Activated CD4-positive, alpha-beta T cell treated with anti-CD3 and anti-CD28 coated beads, Interleukin-2, amount 50 U/mL, for 24 hours (primary cell): ENCODE data around the gene NPLOC4.

Experiments used
- DNase-seq, 2 donors: peaks; one replicate each; pipeline ENCODE4 v3.0.0-alpha.2; 2020; ENCODE audit warnings: low read depth in 1 of 2, low spot score in 1 of 2

NPLOC4 gene

DNA sequence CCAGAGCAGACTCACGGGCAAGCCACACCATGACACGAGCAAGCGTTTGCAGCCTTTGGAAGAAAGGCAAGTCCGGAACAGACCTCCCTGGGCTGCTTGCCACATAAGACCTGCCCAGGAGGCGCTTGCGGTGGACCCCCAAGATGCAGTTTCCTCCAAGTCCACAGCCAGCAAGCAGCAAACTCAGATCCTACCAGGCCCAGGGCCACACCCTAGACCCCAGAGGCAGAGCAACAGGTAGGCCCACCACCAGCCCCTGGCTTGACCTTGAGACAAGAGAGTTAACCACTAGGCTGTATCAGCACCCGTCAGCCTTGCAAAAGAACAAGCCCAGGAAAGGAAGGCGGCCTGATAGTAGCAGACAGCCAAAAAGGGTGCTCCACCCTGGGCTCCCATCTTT, 87.1 kb downstream of the NPLOC4 start:
- no peak for DNase-seq

- no peak for DNase-seq
Measured at GRCh38 chr17:81549031-81549557, 87.8 kb downstream of the NPLOC4 start.

GRCh38 chr17:81547614-81547982, 89.3 kb downstream of the NPLOC4 start:
- DNase-seq, result no peak

- DNase-seq, result no peak
Measured at GRCh38 chr17:81546906-81547613, 89.9 kb downstream of the NPLOC4 start.

DNA sequence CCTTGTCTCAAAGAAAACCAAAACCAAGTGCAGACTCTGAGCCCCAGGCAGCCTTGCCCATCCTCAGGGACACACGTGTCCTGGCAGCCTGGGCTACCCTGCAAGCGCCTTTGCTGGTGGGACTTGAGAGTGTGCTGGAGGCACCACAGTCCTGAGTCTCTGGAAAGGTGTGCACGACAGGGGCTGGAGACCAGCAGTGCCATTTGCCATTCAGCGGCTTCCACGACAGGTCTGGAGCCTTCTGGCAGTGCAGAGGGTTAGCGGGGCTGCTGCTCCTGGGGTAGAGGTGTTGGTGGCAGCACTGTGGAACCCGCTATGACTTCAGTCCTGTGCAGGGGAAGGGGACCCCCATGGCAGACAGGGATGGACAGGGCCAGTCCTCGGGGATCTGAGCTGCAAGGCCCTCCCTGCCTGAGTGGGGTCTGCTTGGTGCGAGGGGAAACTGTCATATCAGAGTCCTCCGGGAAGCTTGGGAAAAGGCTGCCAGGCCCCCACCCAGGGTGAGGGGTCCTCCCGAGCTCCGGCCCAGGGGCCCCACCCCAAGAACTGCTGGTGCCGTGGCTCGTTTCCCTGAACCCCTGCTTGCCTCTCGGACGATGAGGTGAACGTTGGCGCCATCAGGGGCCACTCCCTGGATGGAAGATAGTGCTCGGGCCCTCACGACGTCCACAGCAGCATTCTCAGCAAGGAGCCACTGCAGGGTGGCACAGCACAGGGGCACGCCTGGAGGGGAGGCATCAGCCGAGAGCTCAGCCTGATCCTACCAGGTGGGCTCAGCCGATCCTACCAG, 91.6 kb downstream of the NPLOC4 start:
- no peak for DNase-seq

GRCh38 chr17:81544281-81544974, 92.5 kb downstream of the NPLOC4 start:
- DNase-seq, result no peak

DNA sequence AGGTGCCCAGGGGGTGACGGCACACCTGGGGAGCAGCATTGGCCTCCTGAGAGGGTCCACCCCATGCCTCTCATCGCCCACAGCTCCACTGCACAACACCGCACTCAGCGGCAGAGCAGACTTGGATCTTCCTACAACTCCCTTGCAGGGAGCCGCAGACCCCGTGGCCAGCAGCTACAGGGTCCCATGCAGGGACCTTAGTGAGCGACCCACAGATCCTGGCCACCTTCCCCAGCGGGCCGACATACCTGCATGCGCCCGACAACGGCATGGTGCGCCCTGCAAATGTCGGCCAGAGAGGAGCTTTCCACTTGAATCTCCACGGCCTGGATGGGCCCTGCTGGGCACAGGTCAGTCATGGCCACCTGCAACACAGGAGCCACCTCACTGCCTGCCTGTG, 93.2 kb downstream of the NPLOC4 start:
- DNase-seq, result no peak

GRCh38 chr17:81543339-81543675, 93.6 kb downstream of the NPLOC4 start:
- DNase-seq, result no peak

- no peak for DNase-seq
Measured at GRCh38 chr17:81542431-81543338, 94.2 kb downstream of the NPLOC4 start.

DNA sequence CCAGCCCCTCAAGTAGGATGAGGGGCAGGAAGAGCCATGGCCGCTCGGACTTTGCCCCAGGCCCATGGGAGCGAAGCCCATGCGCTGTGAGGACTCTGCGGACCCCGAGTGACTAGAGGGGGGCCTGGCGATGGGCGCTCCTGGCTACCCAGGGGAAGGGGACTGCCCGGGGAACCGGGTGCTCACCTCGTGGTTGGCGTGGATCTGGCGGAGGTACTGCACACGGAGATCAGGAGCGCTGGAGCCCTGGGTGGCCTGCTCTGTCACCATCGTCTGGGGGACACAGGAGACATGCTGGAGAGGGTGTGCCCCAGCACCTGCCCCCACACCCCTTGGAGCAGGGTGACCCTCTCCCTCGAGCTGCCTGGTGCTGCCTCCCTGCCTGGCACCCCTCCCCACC, 95.8 kb downstream of the NPLOC4 start:
- DNase-seq, result no peak

GRCh38 chr17:81540676-81541027, 96.3 kb downstream of the NPLOC4 start:
- DNase-seq, result no peak

- no peak for DNase-seq
Measured at GRCh38 chr17:81539961-81540675, 96.8 kb downstream of the NPLOC4 start.

DNA sequence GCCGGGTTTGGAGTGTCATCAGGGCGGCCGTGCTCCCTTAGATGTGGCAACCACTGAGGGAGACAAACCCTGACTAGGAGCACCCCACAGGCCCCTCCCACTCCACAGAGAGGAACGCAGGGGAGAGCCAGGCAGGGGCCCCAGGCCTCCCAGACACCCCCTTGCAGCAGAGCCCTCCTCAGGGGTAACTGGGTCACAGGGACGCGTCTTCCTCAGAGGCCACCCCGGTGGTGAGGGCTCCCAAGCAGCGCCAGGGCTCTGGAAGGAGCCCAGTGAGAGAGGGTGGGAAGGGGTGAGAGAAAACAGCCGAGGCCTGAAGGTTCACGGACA, 97.4 kb downstream of the NPLOC4 start:
- no peak for DNase-seq

GRCh38 chr17:81538651-81539570, 98.0 kb downstream of the NPLOC4 start:
- DNase-seq, result no peak

- no peak for DNase-seq
Measured at GRCh38 chr17:81537856-81538555, 98.9 kb downstream of the NPLOC4 start.

GRCh38 chr17:81537343-81537855, 99.5 kb downstream of the NPLOC4 start:
- DNase-seq, result no peak

GRCh38 chr17:81536299-81537290, 100.3 kb downstream of the NPLOC4 start:
- no peak for DNase-seq
